Stimulated activated CD8-positive, alpha-beta memory T cell treated with anti-CD3 and anti-CD28 coated beads, Interleukin-12 subunit alpha, Interleukin-12 subunit beta, amount 100 ng/mL, for 1 hour (primary cell): ENCODE data around the gene AFDN.

ENCODE experiments used
- DNase-seq: peaks from one replicate; pipeline ENCODE4 v3.0.0-alpha.2; 2020; ENCODE audit warnings: low read depth

AFDN gene

GRCh38 chr6:167978607-167979006 lies 151.9 kb downstream of the AFDN start:
- DNase-seq = no peak

- no peak for DNase-seq
Observed at GRCh38 chr6:167979436-167980139, 152.9 kb downstream of the AFDN start.

- no peak for DNase-seq
Observed at GRCh38 chr6:167980911-167981580, 154.3 kb downstream of the AFDN start.

- DNase-seq = no peak
Observed at GRCh38 chr6:167981916-167982462, 155.3 kb downstream of the AFDN start.

GRCh38 chr6:167984144-167984719 lies 157.5 kb downstream of the AFDN start:
- no peak for DNase-seq

GRCh38 chr6:167984876-167985604 lies 158.3 kb downstream of the AFDN start:
- no peak for DNase-seq

- no peak for DNase-seq
Observed at GRCh38 chr6:167985911-167986595, 159.3 kb downstream of the AFDN start.

GRCh38 chr6:167987396-167988153 lies 160.9 kb downstream of the AFDN start:
- DNase-seq = no peak

- DNase-seq = no peak
Observed at GRCh38 chr6:167988154-167988495, 161.4 kb downstream of the AFDN start.

- DNase-seq = no peak
Observed at GRCh38 chr6:167988945-167989841, 162.5 kb downstream of the AFDN start.

- no peak for DNase-seq
Observed at GRCh38 chr6:167990016-167990945, 163.6 kb downstream of the AFDN start.

GRCh38 chr6:167993169-167993568 lies 166.5 kb downstream of the AFDN start:
- DNase-seq = no peak

GRCh38 chr6:167993831-167994230 lies 167.1 kb downstream of the AFDN start:
- no peak for DNase-seq

GRCh38 chr6:167995302-167995701 lies 168.6 kb downstream of the AFDN start:
- DNase-seq = no peak

- DNase-seq = no peak
Observed at GRCh38 chr6:167995731-167996151, 169.0 kb downstream of the AFDN start.

- no peak for DNase-seq
Observed at GRCh38 chr6:167996424-167997199, 169.9 kb downstream of the AFDN start.

GRCh38 chr6:167997642-167998041 lies 170.9 kb downstream of the AFDN start, which contains the start of gene KIF25:
KIF25 (plus strand) TSS chr6:167997671; CDS start chr6:168029586, 31,915 bp downstream.
- DNase-seq = no peak

GRCh38 chr6:167998215-167998614 lies 171.5 kb downstream of the AFDN start:
- no peak for DNase-seq
